HepG2 (cell line): ENCODE measurements around the gene THAP2. TPM values are rescaled to one million over a fixed set of nuclear protein-coding genes. Genes with fewer than 3 reads are reported as not detected.

ENCODE experiments used
- ARHGAP35 ChIP-seq: sonication (generic); formaldehyde crosslinking; IDR thresholded peaks from 2 replicates; pipeline ENCODE4 v1.9.0; 2022; ENCODE audit warnings: mild to moderate bottlenecking, inconsistent platforms, moderate library complexity, missing genetic modification reagents, borderline replicate concordance
- ATF6 ChIP-seq: sonication (generic); formaldehyde crosslinking; conservative IDR thresholded peaks from 2 replicates; pipeline ENCODE4 v1.4.0; 2020; ENCODE audit warnings: missing genetic modification reagents
- ETV6 ChIP-seq: sonication (generic); formaldehyde crosslinking; conservative IDR thresholded peaks from 2 replicates; pipeline ENCODE4 v1.4.0; 2020; ENCODE audit warnings: missing genetic modification reagents
- FOXO4 ChIP-seq: sonication (generic); formaldehyde crosslinking; conservative IDR thresholded peaks from 2 replicates; pipeline ENCODE4 v1.8.1; 2023; ENCODE audit warnings: missing genetic modification reagents
- KDM4B ChIP-seq: sonication (generic); formaldehyde crosslinking; IDR thresholded peaks from 2 replicates; pipeline ENCODE4 v1.4.0; 2020; ENCODE audit warnings: missing genetic modification reagents
- MXI1 ChIP-seq: IDR thresholded peaks from 3 replicates; pipeline ENCODE4 v1.6.1; 2012; ENCODE audit warnings: low read depth, low read length, inconsistent platforms, borderline replicate concordance
- NFE2L1 ChIP-seq: sonication (generic); formaldehyde crosslinking; IDR thresholded peaks from 2 replicates; pipeline ENCODE4 v1.4.0; 2020; ENCODE audit warnings: missing genetic modification reagents, mild to moderate bottlenecking, borderline replicate concordance
- NFYB ChIP-seq: sonication (generic); formaldehyde crosslinking; IDR thresholded peaks from 2 replicates; pipeline ENCODE4 v1.4.0; 2020; ENCODE audit warnings: missing genetic modification reagents
- NR3C1 ChIP-seq: sonication (generic); formaldehyde crosslinking; IDR thresholded peaks from 2 replicates; pipeline ENCODE4 v1.4.0; 2020; ENCODE audit warnings: missing genetic modification reagents
- ONECUT2 ChIP-seq: sonication (generic); formaldehyde crosslinking; IDR thresholded peaks from 2 replicates; pipeline ENCODE4 v1.4.0; 2020; ENCODE audit warnings: missing genetic modification reagents
- PHF5A ChIP-seq: IDR thresholded peaks from one replicate; pipeline ENCODE4 v1.6.1; 2018; ENCODE audit warnings: low read depth, missing genetic modification reagents; ENCODE audit not compliant: unreplicated experiment
- PREB ChIP-seq: sonication (generic); formaldehyde crosslinking; IDR thresholded peaks from 2 replicates; pipeline ENCODE4 v1.4.0; 2020; ENCODE audit warnings: missing genetic modification reagents
- RARG ChIP-seq: sonication (generic); formaldehyde crosslinking; IDR thresholded peaks from 2 replicates; pipeline ENCODE4 v1.4.0; 2020; ENCODE audit warnings: low read depth, mild to moderate bottlenecking, missing genetic modification reagents
- RBFOX2 ChIP-seq: fragments of 200-400 bp; formaldehyde crosslinking; IDR thresholded peaks from 2 replicates; pipeline ENCODE4 v1.6.1; 2017; ENCODE audit warnings: low read depth, mild to moderate bottlenecking, low read length
- TBL1XR1 ChIP-seq: fragments of 150-350 bp; IDR thresholded peaks from 2 replicates; pipeline ENCODE4 v1.6.1; 2014; ENCODE audit warnings: borderline replicate concordance, low read length; ENCODE audit not compliant: partially characterized antibody
- TP53 ChIP-seq: sonication (generic); formaldehyde crosslinking; conservative IDR thresholded peaks from 2 replicates; pipeline ENCODE4 v1.4.0; 2020; ENCODE audit warnings: missing genetic modification reagents
- ZBTB38 ChIP-seq: sonication (generic); formaldehyde crosslinking; IDR thresholded peaks from 2 replicates; pipeline ENCODE4 v1.5.1; 2020; ENCODE audit warnings: mild to moderate bottlenecking, missing genetic modification reagents
- ZBTB42 ChIP-seq: sonication (generic); formaldehyde crosslinking; IDR thresholded peaks from 2 replicates; pipeline ENCODE4 v1.5.0; 2020; ENCODE audit warnings: mild to moderate bottlenecking, missing genetic modification reagents
- ZNF678 ChIP-seq: sonication (generic); formaldehyde crosslinking; IDR thresholded peaks from 2 replicates; pipeline ENCODE4 v1.4.0; 2020; ENCODE audit warnings: mild to moderate bottlenecking, missing genetic modification reagents
- ZZZ3 ChIP-seq: sonication (generic); formaldehyde crosslinking; IDR thresholded peaks from 2 replicates; pipeline ENCODE4 v1.4.0; 2020; ENCODE audit warnings: missing genetic modification reagents, mild to moderate bottlenecking, borderline replicate concordance
- polyA plus RNA-seq, 8 experiments: library from polyadenylated mRNA; depleted of rRNA in 3 of 8; stranded (reverse) in 7 of 8; unstranded in 1 of 8; fragments of >200 nt; fragmentation: Illumina TruSeq in 4 of 8; extraction: Trizol in 4 of 8; gene quantifications; 2 replicates each; pipeline versions ENCODE4 v1.2.1 to v1.2.3, GENCODE V29; 2011 to 2016; ENCODE audit warnings: low read depth in 4 of 8, missing spikeins in 1 of 8, mixed read lengths in 1 of 8; ENCODE audit not compliant: insufficient read depth in 1 of 8
- total RNA-seq, 5 experiments: library from RNA; depleted of rRNA; stranded (reverse); fragments of >200 nt; fragmentation: Illumina TruSeq; extraction: Trizol; gene quantifications; 2 replicates each; pipeline ENCODE4 v1.2.3, GENCODE V29; 2016; ENCODE audit warnings: low read depth in 1 of 5
- TF ChIP-seq, protein P1 (sequence below): sonication (generic); formaldehyde crosslinking; IDR thresholded peaks from 2 replicates; pipeline ENCODE4 v1.5.1; 2020; ENCODE audit warnings: mild to moderate bottlenecking, moderate library complexity, missing genetic modification reagents
- TF ChIP-seq, protein P2 (sequence below): sonication (generic); formaldehyde crosslinking; IDR thresholded peaks from 2 replicates; pipeline ENCODE4 v1.5.1; 2020; ENCODE audit warnings: mild to moderate bottlenecking, missing genetic modification reagents, borderline replicate concordance

THAP2 gene
- total and polyA plus RNA-seq, 2 of the 13 experiments (the other 11 are each of a cell fraction or from before 2014, with no cell fraction given) = 5.2 to 6.2 TPM

- TF ChIP-seq TBL1XR1 = no peak
- no peak for TF ChIP-seq NR3C1 (CRISPR knock-in tag)
- no peak for TF ChIP-seq TP53
- TF ChIP-seq ZBTB38 (CRISPR knock-in tag) = no peak; the same call in 1 of the 2 replicates
- no peak for TF ChIP-seq ZNF678
- TF ChIP-seq NFE2L1 (CRISPR knock-in tag) = no peak
- TF ChIP-seq RBFOX2 = peak; percentile 74
- TF ChIP-seq ARHGAP35 (CRISPR knock-in tag) = no peak
- no peak for TF ChIP-seq NFYB (CRISPR knock-in tag)
- no peak for TF ChIP-seq PHF5A (CRISPR knock-in tag)
- no peak; the same call in 1 of the 2 replicates for TF ChIP-seq ZZZ3 (CRISPR knock-in tag)
- TF ChIP-seq FOXO4 (CRISPR knock-in tag) = 0 out of 2 replicates have a peak, but pooled peaks have one; percentile 79
- TF ChIP-seq ETV6 (CRISPR knock-in tag) = no peak; the same call in 1 of the 2 replicates
- no peak for TF ChIP-seq MXI1
- no peak for TF ChIP-seq ONECUT2 (CRISPR knock-in tag)
- TF ChIP-seq ATF6 = no peak
- TF ChIP-seq RARG (CRISPR knock-in tag) = no peak
- TF ChIP-seq, protein P1, sequence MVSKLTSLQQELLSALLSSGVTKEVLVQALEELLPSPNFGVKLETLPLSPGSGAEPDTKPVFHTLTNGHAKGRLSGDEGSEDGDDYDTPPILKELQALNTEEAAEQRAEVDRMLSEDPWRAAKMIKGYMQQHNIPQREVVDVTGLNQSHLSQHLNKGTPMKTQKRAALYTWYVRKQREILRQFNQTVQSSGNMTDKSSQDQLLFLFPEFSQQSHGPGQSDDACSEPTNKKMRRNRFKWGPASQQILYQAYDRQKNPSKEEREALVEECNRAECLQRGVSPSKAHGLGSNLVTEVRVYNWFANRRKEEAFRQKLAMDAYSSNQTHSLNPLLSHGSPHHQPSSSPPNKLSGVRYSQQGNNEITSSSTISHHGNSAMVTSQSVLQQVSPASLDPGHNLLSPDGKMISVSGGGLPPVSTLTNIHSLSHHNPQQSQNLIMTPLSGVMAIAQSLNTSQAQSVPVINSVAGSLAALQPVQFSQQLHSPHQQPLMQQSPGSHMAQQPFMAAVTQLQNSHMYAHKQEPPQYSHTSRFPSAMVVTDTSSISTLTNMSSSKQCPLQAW (CRISPR knock-in tag) = peak; percentile 19; the same call in 1 of the 2 replicates
- TF ChIP-seq, protein P2, sequence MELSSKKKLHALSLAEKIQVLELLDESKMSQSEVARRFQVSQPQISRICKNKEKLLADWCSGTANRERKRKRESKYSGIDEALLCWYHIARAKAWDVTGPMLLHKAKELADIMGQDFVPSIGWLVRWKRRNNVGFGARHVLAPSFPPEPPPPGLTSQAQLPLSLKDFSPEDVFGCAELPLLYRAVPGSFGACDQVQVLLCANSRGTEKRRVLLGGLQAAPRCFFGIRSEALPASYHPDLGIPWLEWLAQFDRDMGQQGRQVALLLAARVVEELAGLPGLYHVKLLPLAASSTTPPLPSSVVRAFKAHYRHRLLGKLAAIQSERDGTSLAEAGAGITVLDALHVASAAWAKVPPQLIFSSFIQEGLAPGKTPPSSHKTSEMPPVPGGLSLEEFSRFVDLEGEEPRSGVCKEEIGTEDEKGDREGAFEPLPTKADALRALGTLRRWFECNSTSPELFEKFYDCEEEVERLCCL (CRISPR knock-in tag) = no peak
- no peak for TF ChIP-seq ZBTB42 (CRISPR knock-in tag)
- no peak for TF ChIP-seq PREB (CRISPR knock-in tag)
- no peak for TF ChIP-seq KDM4B (CRISPR knock-in tag)
These were observed 1.1 kb upstream of the THAP2 start (continued) for GRCh38 chr12:71662849-71663560.
